ENCODE measurements around the gene DIO2.

GRCh38 chr14:80200093-80200492, 11.2 kb downstream of the DIO2 start:
- TF ChIP-seq CTCF (IDR thresholded peaks at IDR 0.05) (no peak), EZH2phosphoT487 (IDR thresholded peaks at IDR 0.05) (no peak), EZH2 (IDR thresholded peaks at IDR 0.05) (no peak)

Measured in neural progenitor cell (in vitro differentiated cells).